PC-3 (cell line): ENCODE results near the gene FGB. TPM values are rescaled to one million over a fixed set of nuclear protein-coding genes. Genes with fewer than 3 reads are reported as not detected.

ENCODE experiments used
- ATAC-seq: fragments of 200-7000 bp; cut with Tn5 transposase; 2 replicates; pipeline ENCODE4 v1.9.1; 2020; ENCODE audit warnings: mild to moderate bottlenecking, moderate library complexity
- BruUV-seq: library from RNA; stranded (reverse); fragments of 400-500 nt; replicated peaks from 2 replicates; lab custom pipeline; 2021; lab: Mats Ljungman, UMichigan
- CTCF ChIA-PET: fragments of 300-600 bp; sonication (Branson Sonifier 250); formaldehyde crosslinking; loops from one replicate; lab custom pipeline; 2022; ENCODE audit warnings: antibody characterized with exemption; lab: Charles Lee
- POLR2A ChIA-PET: fragments of 300-600 bp; sonication (Branson Sonifier 250); formaldehyde crosslinking; loops from one replicate; lab custom pipeline; 2022; ENCODE audit warnings: antibody characterized with exemption; ENCODE audit not compliant: unreplicated experiment; lab: Charles Lee
- DNase-seq: peaks from one replicate; pipeline ENCODE4 v3.0.0-alpha.2; 2015
- H2AFZ ChIP-seq: fragments of 300-600 bp; sonication (generic); 2 replicates; pipeline ENCODE4 v1.6.0; 2016; ENCODE audit warnings: antibody characterized with exemption, low read length
- H3F3A ChIP-seq: fragments of 300-600 bp; sonication (generic); one replicate; pipeline ENCODE4 v1.6.0; 2017; ENCODE audit warnings: antibody characterized with exemption, low read length, control low read depth, mild to moderate bottlenecking; ENCODE audit not compliant: unreplicated experiment
- H3K27ac ChIP-seq: fragments of 300-600 bp; sonication (generic); 2 replicates; pipeline ENCODE4 v1.5.1; 2016; ENCODE audit warnings: mild to moderate bottlenecking, low read length
- H3K27me3 ChIP-seq: fragments of 300-600 bp; sonication (generic); 2 replicates; pipeline ENCODE4 v1.6.1; 2016; ENCODE audit warnings: low read length, mixed read lengths
- H3K36me3 ChIP-seq: fragments of 300-600 bp; sonication (generic); 2 replicates; pipeline ENCODE4 v1.6.1; 2016; ENCODE audit warnings: low read depth, mixed run types, low read length, mixed read lengths
- H3K4me1 ChIP-seq: fragments of 300-600 bp; sonication (generic); 2 replicates; pipeline ENCODE4 v1.5.1; 2016; ENCODE audit warnings: low read length; ENCODE audit not compliant: insufficient read depth
- H3K4me2 ChIP-seq: fragments of 300-600 bp; sonication (generic); 2 replicates; pipeline ENCODE4 v1.6.0; 2016; ENCODE audit warnings: low read length
- H3K4me3 ChIP-seq: fragments of 300-600 bp; sonication (generic); 2 replicates; pipeline ENCODE4 v1.5.1; 2016; ENCODE audit warnings: mild to moderate bottlenecking, low read length, mixed read lengths
- H3K79me2 ChIP-seq: fragments of 300-600 bp; sonication (generic); 2 replicates; pipeline ENCODE4 v1.6.1; 2017; ENCODE audit warnings: low read length, mixed read lengths
- H3K9ac ChIP-seq: fragments of 300-600 bp; sonication (generic); 2 replicates; pipeline ENCODE4 v1.6.0; 2016; ENCODE audit warnings: mild to moderate bottlenecking, low read length
- H3K9me2 ChIP-seq: fragments of 300-600 bp; sonication (generic); replicated peaks from 2 replicates; pipeline ENCODE4 v1.6.1; 2016; ENCODE audit warnings: mixed run types, low read length, mixed read lengths
- H3K9me3 ChIP-seq: fragments of 300-600 bp; sonication (generic); 2 replicates; pipeline ENCODE4 v1.6.1; 2016; ENCODE audit warnings: low read length, mixed read lengths
- H4K20me1 ChIP-seq: fragments of 300-600 bp; sonication (generic); 2 replicates; pipeline ENCODE4 v1.6.1; 2016; ENCODE audit warnings: low read length, mixed read lengths
- CTCF ChIP-seq: fragments of 300-600 bp; sonication (generic); conservative IDR thresholded peaks from 2 replicates; pipeline ENCODE4 v1.5.1; 2017; ENCODE audit warnings: antibody characterized with exemption, low read depth, mild to moderate bottlenecking, low read length
- EZH2 ChIP-seq: fragments of 300-600 bp; sonication (generic); IDR thresholded peaks from one replicate; pipeline ENCODE4 v1.6.1; 2017; ENCODE audit warnings: antibody characterized with exemption, mild to moderate bottlenecking, low read length; ENCODE audit not compliant: unreplicated experiment
- EZH2phosphoT487 ChIP-seq: fragments of 300-600 bp; sonication (generic); IDR thresholded peaks from 2 replicates; pipeline ENCODE4 v1.6.1; 2018; ENCODE audit warnings: mild to moderate bottlenecking, antibody characterized with exemption, low read length, borderline replicate concordance
- intact Hi-C: fragments of 100-400 bp; cut with micrococcal nuclease; formaldehyde crosslinking; loops from 2 replicates; pipeline ENCODE4 v1.9.0; 2023
- total RNA-seq: library from RNA; depleted of rRNA; stranded (reverse); fragments of >200 nt; gene quantifications from 2 replicates; pipeline ENCODE4 v1.2.3, GENCODE V29; 2014

FGB gene
- total RNA-seq, 1 experiment from 2014 or later, result 0.36 TPM

- Histone ChIP-seq H3K79me2 (no peaks in the 10 kb centered on the region), H3K4me1 (no peaks in the 10 kb centered on the region), H3K9ac (no peak overlapping the region), H3K4me2 (no peak overlapping the region), H2AFZ (no peak overlapping the region), H3K9me2 (no peaks in the 10 kb centered on the region), H3K27ac (no peak overlapping the region), H3K9me3 (no peaks in the 10 kb centered on the region), H4K20me1 (no peaks in the 10 kb centered on the region), H3K36me3 (no peaks in the 10 kb centered on the region), H3K4me3 (no peak overlapping the region), H3F3A (no peaks in the 10 kb centered on the region), H3K27me3 (no peaks in the 10 kb centered on the region)
- ATAC-seq, result no peak
- intact Hi-C loops, result no loop called here
- no peak for TF ChIP-seq CTCF
- no peak for TF ChIP-seq EZH2phosphoT487
- POLR2A ChIA-PET, result no interaction called here
- no TSS peak for BruUV-seq
- CTCF ChIA-PET, result no interaction called here
- DNase-seq, result no peak
Observed at GRCh38 chr4:154589296-154590197, 26.7 kb downstream of the FGB start.

DNA sequence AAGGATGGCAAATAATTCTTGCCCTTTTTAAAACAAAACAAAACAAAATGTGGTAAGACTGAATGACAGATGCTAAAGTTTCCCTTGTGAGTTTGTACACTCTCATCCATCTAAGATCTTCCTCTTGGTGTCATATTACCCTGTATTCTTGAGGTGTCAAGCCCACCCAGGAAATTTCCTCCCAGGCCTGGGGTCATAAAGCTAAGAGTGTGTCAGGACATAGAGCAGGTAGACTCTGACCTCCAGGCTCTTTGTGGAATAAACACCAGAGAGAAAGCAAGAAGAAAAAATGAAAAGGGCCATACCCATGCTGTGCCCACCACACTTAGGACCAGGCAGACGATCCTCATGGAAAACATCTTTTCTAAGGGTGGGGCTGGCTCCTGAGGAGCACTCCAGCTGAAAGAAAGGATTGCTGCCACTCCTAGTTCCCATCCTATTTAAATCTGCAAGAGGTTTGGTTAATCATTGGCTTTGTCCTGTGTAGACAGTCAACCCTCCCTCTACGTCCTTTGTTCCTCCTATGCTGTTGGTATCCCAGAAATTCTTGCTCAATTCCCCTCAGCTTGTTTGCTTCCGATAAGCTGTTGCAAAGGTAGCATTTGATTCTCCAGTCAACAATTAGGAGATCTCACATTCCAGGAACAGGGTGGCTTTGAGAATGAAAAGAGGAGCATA is 27.7 kb downstream of the FGB start, which contains the start of gene FGA:
Gene FGA (minus strand): TSS at position 414 of the 678 bp plus-strand sequence. CDS start 55 bp downstream, at position 359.
- H3K79me2 ChIP-seq, result no peaks in the 10 kb centered on the region
- no peak within 1 kb of the TSS for H3K27ac ChIP-seq
- intact Hi-C loops, result no loop called here
- no peak for TF ChIP-seq EZH2phosphoT487
- no peak within 1 kb of the TSS for H3K9ac ChIP-seq
- DNase-seq, result no peak
- H3F3A ChIP-seq, result no peaks in the 10 kb centered on the region
- peaks cover 7% of the 10 kb centered on the region for H3K4me1 ChIP-seq
- no peaks in the 10 kb centered on the region for H3K36me3 ChIP-seq
- CTCF ChIA-PET, result no interaction called here
- no peaks in the 10 kb centered on the region for H3K9me3 ChIP-seq
- no peak for ATAC-seq
- H3K9me2 ChIP-seq, result no peaks in the 10 kb centered on the region
- H3K4me2 ChIP-seq, result no peak within 1 kb of the TSS
- H2AFZ ChIP-seq, result no peak within 1 kb of the TSS
- no peaks in the 10 kb centered on the region for H3K27me3 ChIP-seq
- H3K4me3 ChIP-seq, result no peak within 1 kb of the TSS
- no TSS peak for BruUV-seq
- H4K20me1 ChIP-seq, result no peaks in the 10 kb centered on the region
- POLR2A ChIA-PET, result no interaction called here

GRCh38 chr4:154591890-154592289 is 29.1 kb downstream of the FGB start:
- no TSS peak for BruUV-seq
- Histone ChIP-seq H2AFZ (no peak overlapping the region), H3F3A (no peaks in the 10 kb centered on the region), H3K27me3 (no peaks in the 10 kb centered on the region), H3K9me2 (no peaks in the 10 kb centered on the region), H3K4me3 (no peak overlapping the region), H3K27ac (no peak overlapping the region), H3K79me2 (no peaks in the 10 kb centered on the region), H3K9ac (no peak overlapping the region), H3K4me1 (peaks cover 15% of the 10 kb centered on the region), H3K36me3 (no peaks in the 10 kb centered on the region), H3K9me3 (no peaks in the 10 kb centered on the region), H3K4me2 (no peak overlapping the region), H4K20me1 (no peaks in the 10 kb centered on the region)
- ATAC-seq, result no peak
- POLR2A ChIA-PET, result no interaction called here
- no peak for DNase-seq
- TF ChIP-seq CTCF (no peak), EZH2 (no peak), EZH2phosphoT487 (no peak)
- CTCF ChIA-PET, result no interaction called here
- intact Hi-C loops, result no loop called here
